Measurements from ENCODE around the gene NPIPA1.
"Not testable (repeated sequence)": the region's sequence is repeated elsewhere in the genome, so short reads cannot be mapped to it uniquely, and the experiment has no call there.

Gene NPIPA1

GRCh38 chr16:14976971-14977736 lies 39.9 kb downstream of the NPIPA1 start:
- H3K4me3 ChIP-seq (ENCODE audit: low read depth, low read length): not testable (repeated sequence)

GRCh38 chr16:14978281-14978680 lies 41.0 kb downstream of the NPIPA1 start:
- H3K4me3 ChIP-seq (ENCODE audit: low read depth, low read length): not testable (repeated sequence)

GRCh38 chr16:14978908-14979307 lies 41.7 kb downstream of the NPIPA1 start:
- not testable (repeated sequence) for H3K4me3 ChIP-seq (ENCODE audit: low read depth, low read length)

- H3K4me3 ChIP-seq (ENCODE audit: low read depth, low read length): not testable (repeated sequence)
Measured at GRCh38 chr16:14981234-14981633, 44.0 kb downstream of the NPIPA1 start.

- not testable (repeated sequence) for H3K4me3 ChIP-seq (ENCODE audit: low read depth, low read length)
Measured at GRCh38 chr16:14982521-14982920, 45.3 kb downstream of the NPIPA1 start.

GRCh38 chr16:14988092-14988491 lies 50.8 kb downstream of the NPIPA1 start:
- not testable (repeated sequence) for H3K4me3 ChIP-seq (ENCODE audit: low read depth, low read length)

GRCh38 chr16:14988661-14989191 lies 51.5 kb downstream of the NPIPA1 start:
- H3K4me3 ChIP-seq (ENCODE audit: low read depth, low read length): not testable (repeated sequence)

- not testable (repeated sequence) for H3K4me3 ChIP-seq (ENCODE audit: low read depth, low read length)
Measured at GRCh38 chr16:14989291-14990281, 52.3 kb downstream of the NPIPA1 start.

GRCh38 chr16:14993277-14994151 lies 56.3 kb downstream of the NPIPA1 start:
- H3K4me3 ChIP-seq (ENCODE audit: low read depth, low read length): not testable (repeated sequence)

- H3K4me3 ChIP-seq (ENCODE audit: low read depth, low read length): not testable (repeated sequence)
Measured at GRCh38 chr16:14996702-14997101, 59.5 kb downstream of the NPIPA1 start.

- H3K4me3 ChIP-seq (ENCODE audit: low read depth, low read length): not testable (repeated sequence)
Measured at GRCh38 chr16:14998300-14998699, 61.1 kb downstream of the NPIPA1 start.

- H3K4me3 ChIP-seq (ENCODE audit: low read depth, low read length): not testable (repeated sequence)
Measured at GRCh38 chr16:14999845-15000244, 62.6 kb downstream of the NPIPA1 start.

Data from iPS-11a (cell line).